Measurements from ENCODE around the gene HSD3B7. TPM values are rescaled to one million over a fixed set of nuclear protein-coding genes. Genes with fewer than 3 reads are reported as not detected.

The HSD3B7 gene
- total and polyA plus RNA-seq, 8 donors, result 2.9 to 52.7 (median 10.3) TPM

- no peak for TF ChIP-seq POLR2AphosphoS5 (IDR thresholded peaks at IDR 0.05)
- TF ChIP-seq POLR2A (IDR thresholded peaks at IDR 0.05), result no peak
- no peak for TF ChIP-seq EP300 (IDR thresholded peaks at IDR 0.05)
- TF ChIP-seq CTCF (IDR thresholded peaks at IDR 0.05), result no peak
- WGBS, 5 donors, result 91 to 93% (median 91%) methylated on average over 17 to 18 of the region's 18 CpGs
Observed at GRCh38 chr16:30963925-30964511, 21.0 kb upstream of the HSD3B7 start.

GRCh38 chr16:30964574-30965226, 20.3 kb upstream of the HSD3B7 start:
- Histone ChIP-seq H3K4me1 (peaks cover 0 to 8% (median 2%) of the 10 kb centered on the region in 4 donors), H3K4me3 (no peak overlapping the region), H3K27me3 (no peaks in the 10 kb centered on the region), H3K9me3 (no peaks in the 10 kb centered on the region), H3K27ac (no peak overlapping the region), H3K36me3 (peaks cover 95 to 100% (median 100%) of the 10 kb centered on the region in 4 donors)
- TF ChIP-seq POLR2A (IDR thresholded peaks at IDR 0.05), result no peak
- no peak for TF ChIP-seq POLR2AphosphoS5 (IDR thresholded peaks at IDR 0.05)
- TF ChIP-seq EP300 (IDR thresholded peaks at IDR 0.05), result no peak
- no peak for TF ChIP-seq CTCF (IDR thresholded peaks at IDR 0.05)
- WGBS, 5 donors, result 89 to 93% (median 91%) methylated on average over 33 of the region's 33 CpGs
- intact Hi-C loops (cut with DNase I; ENCODE audit: low total_unique reads), result no loop called here
- DNase-seq, result no peak

More at GRCh38 chr16:30963925-30964511, 21.0 kb upstream of the HSD3B7 start:
- no peak overlapping the region for H3K4me3 ChIP-seq
- H3K36me3 ChIP-seq, result peaks cover 89 to 100% (median 100%) of the 10 kb centered on the region in 4 donors
- H3K27ac ChIP-seq, result no peak overlapping the region
- H3K27me3 ChIP-seq, result no peaks in the 10 kb centered on the region
- DNase-seq, result no peak
- no peaks in the 10 kb centered on the region for H3K9me3 ChIP-seq
- intact Hi-C loops (cut with DNase I; ENCODE audit: low total_unique reads), result no loop called here
- peaks cover 3 to 15% (median 9%) of the 10 kb centered on the region in 4 donors for H3K4me1 ChIP-seq

DNA sequence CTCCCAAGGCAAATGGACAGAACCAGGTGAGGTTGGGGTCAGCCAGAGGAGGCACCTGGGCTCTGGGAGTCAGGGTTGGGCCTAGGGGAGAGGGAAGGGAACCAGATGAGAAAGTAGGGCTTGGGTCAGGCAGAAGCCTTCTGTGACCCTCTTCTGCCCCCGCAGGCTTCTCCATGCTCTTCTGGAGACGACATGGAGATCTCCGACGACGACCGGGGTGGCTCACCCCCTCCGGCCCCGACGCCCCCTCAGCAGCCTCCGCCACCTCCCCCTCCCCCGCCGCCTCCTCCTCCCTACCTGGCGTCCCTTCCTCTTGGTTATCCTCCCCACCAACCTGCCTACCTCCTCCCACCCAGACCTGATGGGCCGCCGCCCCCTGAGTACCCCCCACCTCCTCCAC, 19.6 kb upstream of the HSD3B7 start:
- H3K4me1 ChIP-seq, result peaks cover 0 to under 1% (median 0%) of the 10 kb centered on the region in 4 donors
- no peak for DNase-seq
- H3K27ac ChIP-seq, result no peak overlapping the region
- no peaks in the 10 kb centered on the region for H3K9me3 ChIP-seq
- intact Hi-C loops (cut with DNase I; ENCODE audit: low total_unique reads), result no loop called here
- H3K27me3 ChIP-seq, result no peaks in the 10 kb centered on the region
- TF ChIP-seq EP300 (IDR thresholded peaks at IDR 0.05) (no peak), POLR2A (IDR thresholded peaks at IDR 0.05) (no peak), CTCF (IDR thresholded peaks at IDR 0.05) (no peak), POLR2AphosphoS5 (IDR thresholded peaks at IDR 0.05) (no peak)
- no peak overlapping the region for H3K4me3 ChIP-seq
- H3K36me3 ChIP-seq, result peaks cover 96 to 100% (median 100%) of the 10 kb centered on the region in 4 donors
- WGBS, 5 donors, result 87 to 94% (median 89%) methylated on average over 12 to 15 of the region's 15 CpGs

- no peaks in the 10 kb centered on the region for H3K4me1 ChIP-seq
- 92 to 96% (median 94%) methylated on average over 13 to 19 of the region's 19 CpGs for WGBS, 5 donors
- H3K27me3 ChIP-seq, result no peaks in the 10 kb centered on the region
- H3K27ac ChIP-seq, result no peak overlapping the region
- peaks cover 98 to 100% (median 100%) of the 10 kb centered on the region in 4 donors for H3K36me3 ChIP-seq
- intact Hi-C loops (cut with DNase I; ENCODE audit: low total_unique reads), result no loop called here
- no peak for TF ChIP-seq POLR2AphosphoS5 (IDR thresholded peaks at IDR 0.05)
- TF ChIP-seq POLR2A (IDR thresholded peaks at IDR 0.05), result no peak
- TF ChIP-seq EP300 (IDR thresholded peaks at IDR 0.05), result no peak
- TF ChIP-seq CTCF (IDR thresholded peaks at IDR 0.05), result no peak
- DNase-seq, result no peak
- H3K9me3 ChIP-seq, result no peaks in the 10 kb centered on the region
- H3K4me3 ChIP-seq, result no peak overlapping the region
Observed at GRCh38 chr16:30966033-30966619, 18.9 kb upstream of the HSD3B7 start.
